DND-41 (cell line): ENCODE measurements around the gene CTDSPL2.
"Not testable (repeated sequence)": the region's sequence is repeated elsewhere in the genome, so short reads cannot be mapped to it uniquely, and the experiment has no call there.

Experiments
- ATAC-seq: fragments of 200-7000 bp; cut with Tn5 transposase; 3 replicates; pipeline ENCODE4 v1.9.1; 2021; ENCODE audit warnings: low read depth; ENCODE audit not compliant: insufficient read depth
- DNase-seq: peaks from one replicate; pipeline ENCODE4 v3.0.0-alpha.2; 2020
- H2AFZ ChIP-seq: 2 replicates; pipeline ENCODE4 v1.6.0; 2012; ENCODE audit warnings: low read depth, low read length
- H3K27ac ChIP-seq: 2 replicates; pipeline ENCODE4 v1.5.1; 2012; ENCODE audit warnings: low read length, inconsistent platforms
- H3K27me3 ChIP-seq: fragments of 200-600 bp; sonication (generic); 2 replicates; pipeline ENCODE4 v1.6.0; 2012; ENCODE audit warnings: low read length, mild to moderate bottlenecking, inconsistent platforms; ENCODE audit not compliant: insufficient read depth, poor library complexity
- H3K36me3 ChIP-seq: 2 replicates; pipeline ENCODE4 v1.5.1; 2012; ENCODE audit warnings: low read length, inconsistent platforms; ENCODE audit not compliant: insufficient read depth
- H3K4me1 ChIP-seq: 2 replicates; pipeline ENCODE4 v1.5.1; 2012; ENCODE audit warnings: mild to moderate bottlenecking, low read length; ENCODE audit not compliant: insufficient read depth
- H3K4me2 ChIP-seq: 2 replicates; pipeline ENCODE4 v1.6.0; 2012; ENCODE audit warnings: mild to moderate bottlenecking, moderate library complexity, low read length, inconsistent platforms; ENCODE audit not compliant: insufficient read depth
- H3K4me3 ChIP-seq, 2 experiments: fragments of 200-600 bp in 1 of 2; shearing (Covaris generic) in 1 of 2; 2 replicates each; pipeline ENCODE4 v1.5.1; 2012 to 2016; ENCODE audit warnings: inconsistent platforms in 2 of 2, low read length in 2 of 2, mild to moderate bottlenecking in 2 of 2, low read depth in 1 of 2, moderate library complexity in 1 of 2
- H3K79me2 ChIP-seq: 2 replicates; pipeline ENCODE4 v1.6.0; 2012; ENCODE audit warnings: low read length, inconsistent platforms; ENCODE audit not compliant: insufficient read depth
- H3K9ac ChIP-seq: 2 replicates; pipeline ENCODE4 v1.6.0; 2012; ENCODE audit warnings: low read depth, mild to moderate bottlenecking, inconsistent platforms, low read length, moderate library complexity
- H3K9me3 ChIP-seq: 2 replicates; pipeline ENCODE4 v1.5.1; 2012; ENCODE audit warnings: low read length, moderate library complexity, mild to moderate bottlenecking, inconsistent platforms; ENCODE audit not compliant: insufficient read depth, severe bottlenecking
- H4K20me1 ChIP-seq: 2 replicates; pipeline ENCODE4 v1.6.0; 2012; ENCODE audit warnings: low read length; ENCODE audit not compliant: insufficient read depth
- EZH2 ChIP-seq: IDR thresholded peaks from 3 replicates; pipeline ENCODE4 v1.6.1; 2012; ENCODE audit warnings: borderline replicate concordance, low read depth, mild to moderate bottlenecking, moderate library complexity, low read length, inconsistent platforms; ENCODE audit not compliant: severe bottlenecking
- TF ChIP-seq, protein P1 (sequence below): IDR thresholded peaks from 2 replicates; pipeline ENCODE4 v1.5.1; 2012; ENCODE audit warnings: borderline replicate concordance, low read length, moderate library complexity, mild to moderate bottlenecking; ENCODE audit not compliant: poor library complexity, severe bottlenecking; ENCODE audit errors: extremely low read depth

The CTDSPL2 gene

GRCh38 chr15:44542596-44542995, 115.2 kb downstream of the CTDSPL2 start:
- Histone ChIP-seq H3K36me3 (peaks cover 29% of the 10 kb centered on the region), H3K9ac (no peak overlapping the region), H3K4me2 (no peak overlapping the region), H3K4me3 (no peak overlapping the region), H3K9me3 (no peaks in the 10 kb centered on the region), H3K27me3 (no peaks in the 10 kb centered on the region), H2AFZ (no peak overlapping the region), H4K20me1 (peaks cover 21% of the 10 kb centered on the region; the same call in 1 of the 2 replicates), H3K79me2 (peaks cover 93% of the 10 kb centered on the region), H3K4me1 (peaks cover 38% of the 10 kb centered on the region), H3K27ac (no peak overlapping the region)
- TF ChIP-seq, protein P1, sequence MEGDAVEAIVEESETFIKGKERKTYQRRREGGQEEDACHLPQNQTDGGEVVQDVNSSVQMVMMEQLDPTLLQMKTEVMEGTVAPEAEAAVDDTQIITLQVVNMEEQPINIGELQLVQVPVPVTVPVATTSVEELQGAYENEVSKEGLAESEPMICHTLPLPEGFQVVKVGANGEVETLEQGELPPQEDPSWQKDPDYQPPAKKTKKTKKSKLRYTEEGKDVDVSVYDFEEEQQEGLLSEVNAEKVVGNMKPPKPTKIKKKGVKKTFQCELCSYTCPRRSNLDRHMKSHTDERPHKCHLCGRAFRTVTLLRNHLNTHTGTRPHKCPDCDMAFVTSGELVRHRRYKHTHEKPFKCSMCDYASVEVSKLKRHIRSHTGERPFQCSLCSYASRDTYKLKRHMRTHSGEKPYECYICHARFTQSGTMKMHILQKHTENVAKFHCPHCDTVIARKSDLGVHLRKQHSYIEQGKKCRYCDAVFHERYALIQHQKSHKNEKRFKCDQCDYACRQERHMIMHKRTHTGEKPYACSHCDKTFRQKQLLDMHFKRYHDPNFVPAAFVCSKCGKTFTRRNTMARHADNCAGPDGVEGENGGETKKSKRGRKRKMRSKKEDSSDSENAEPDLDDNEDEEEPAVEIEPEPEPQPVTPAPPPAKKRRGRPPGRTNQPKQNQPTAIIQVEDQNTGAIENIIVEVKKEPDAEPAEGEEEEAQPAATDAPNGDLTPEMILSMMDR = no peak
- TF ChIP-seq EZH2 = no peak
- ATAC-seq (no peak), DNase-seq (no peak)

DNA sequence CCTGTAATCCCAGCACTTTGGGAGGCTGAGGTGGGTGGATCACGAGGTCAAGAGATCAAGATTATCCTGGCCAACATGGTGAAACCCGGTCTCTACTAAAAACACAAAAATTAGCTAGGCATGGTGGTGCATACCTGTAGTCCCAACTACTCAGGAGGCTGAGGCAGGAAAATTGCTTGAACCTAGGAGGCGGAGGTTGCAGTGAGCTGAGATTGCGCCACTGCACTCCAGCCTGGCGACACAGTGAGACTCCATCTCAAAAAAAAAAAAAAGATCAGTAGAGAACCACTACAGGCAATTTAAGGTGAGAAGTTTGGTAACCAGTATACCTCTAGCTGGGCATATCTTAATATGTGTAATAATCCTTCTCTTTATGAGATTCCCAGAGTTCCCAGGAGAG, 117.3 kb downstream of the CTDSPL2 start:
- ATAC-seq, H3K9ac ChIP-seq, H3K27me3 ChIP-seq, H3K27ac ChIP-seq, H3K4me3 ChIP-seq, DNase-seq, H2AFZ ChIP-seq, H3K9me3 ChIP-seq, H3K4me2 ChIP-seq: not testable (repeated sequence)
- peaks cover 24% of the 10 kb centered on the region for H3K4me1 ChIP-seq
- H3K36me3 ChIP-seq = peaks cover 33% of the 10 kb centered on the region
- H4K20me1 ChIP-seq = peaks cover 26% of the 10 kb centered on the region; the same call in 1 of the 2 replicates
- H3K79me2 ChIP-seq = peaks cover 92% of the 10 kb centered on the region

DNA sequence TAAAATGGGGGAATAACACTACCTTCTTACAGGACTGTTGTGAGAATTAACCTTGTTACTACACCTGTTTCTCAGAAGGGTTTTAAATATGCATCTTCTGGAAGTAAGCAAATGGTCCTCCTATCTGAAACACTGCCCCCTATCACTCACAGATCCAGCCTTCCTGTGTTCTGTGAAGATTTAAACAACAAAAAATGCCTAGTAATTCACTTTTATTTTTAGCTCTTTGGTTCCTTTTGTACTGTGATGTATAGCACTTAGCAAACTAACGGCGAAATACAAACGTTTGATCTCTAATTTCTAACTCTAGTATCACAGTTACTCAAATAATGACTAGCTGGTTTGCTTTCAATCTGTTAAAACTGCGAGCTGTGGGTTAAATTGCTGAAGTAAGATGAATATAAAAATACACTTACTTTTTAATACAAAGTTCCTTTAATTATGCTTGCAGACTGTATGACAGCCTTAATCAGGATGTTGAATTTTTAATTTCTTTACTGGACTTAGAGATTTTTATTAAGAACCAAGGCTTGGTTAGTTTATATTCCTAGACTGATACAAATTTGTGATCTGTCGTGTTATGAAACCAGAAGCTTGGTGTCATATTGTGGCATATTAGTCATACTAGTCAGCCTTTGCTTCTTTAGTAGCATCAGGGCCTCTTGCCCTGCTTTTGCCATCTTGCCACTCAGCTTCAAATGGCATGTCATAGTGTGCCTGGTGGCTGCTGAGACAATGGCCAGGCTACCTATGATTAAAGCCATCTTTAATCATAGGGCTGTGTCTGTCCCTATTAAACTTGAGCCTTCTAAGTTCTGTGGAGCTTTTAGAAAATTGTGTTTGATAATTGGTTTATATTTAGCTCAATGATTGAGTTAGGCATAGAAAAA, 118.7 kb downstream of the CTDSPL2 start:
- no peak overlapping the region for H3K4me3 ChIP-seq
- no peak overlapping the region; the same call in 1 of the 2 replicates for H3K27ac ChIP-seq
- H4K20me1 ChIP-seq = peaks cover 25% of the 10 kb centered on the region; the same call in 1 of the 2 replicates
- no peaks in the 10 kb centered on the region for H3K27me3 ChIP-seq
- H3K4me1 ChIP-seq = peaks cover 15% of the 10 kb centered on the region
- no peak overlapping the region for H2AFZ ChIP-seq
- H3K9ac ChIP-seq = no peak overlapping the region
- H3K36me3 ChIP-seq = peaks cover 30% of the 10 kb centered on the region
- 0 out of 3 replicates have a peak, but pooled peaks have one; percentile 22 for ATAC-seq
- no peaks in the 10 kb centered on the region for H3K9me3 ChIP-seq
- peaks cover 94% of the 10 kb centered on the region for H3K79me2 ChIP-seq
- DNase-seq = no peak
- TF ChIP-seq, protein P1 = peak; percentile 30
- TF ChIP-seq EZH2 = no peak
- H3K4me2 ChIP-seq = no peak overlapping the region

- not testable (repeated sequence) for H3K9me3 ChIP-seq, H3K27me3 ChIP-seq, H2AFZ ChIP-seq, H3K9ac ChIP-seq, H3K4me1 ChIP-seq, H3K4me3 ChIP-seq, DNase-seq, ATAC-seq, H3K27ac ChIP-seq, H3K4me2 ChIP-seq
- peaks cover 71% of the 10 kb centered on the region for H3K79me2 ChIP-seq
- peaks cover 21% of the 10 kb centered on the region; the same call in 1 of the 2 replicates for H4K20me1 ChIP-seq
- H3K36me3 ChIP-seq = peaks cover 44% of the 10 kb centered on the region
Measured at GRCh38 chr15:44549152-44549551, 121.7 kb downstream of the CTDSPL2 start.
